ENCODE data around the gene STAP2. TPM values are rescaled to one million over a fixed set of nuclear protein-coding genes. Genes with fewer than 3 reads are reported as not detected.

STAP2 gene
- total and polyA plus RNA-seq, 10 of the 15 experiments (the other 5 are each of a cell fraction or from before 2014, with no cell fraction given), result 0.84 to 22.4 (median 15.2) TPM

DNA sequence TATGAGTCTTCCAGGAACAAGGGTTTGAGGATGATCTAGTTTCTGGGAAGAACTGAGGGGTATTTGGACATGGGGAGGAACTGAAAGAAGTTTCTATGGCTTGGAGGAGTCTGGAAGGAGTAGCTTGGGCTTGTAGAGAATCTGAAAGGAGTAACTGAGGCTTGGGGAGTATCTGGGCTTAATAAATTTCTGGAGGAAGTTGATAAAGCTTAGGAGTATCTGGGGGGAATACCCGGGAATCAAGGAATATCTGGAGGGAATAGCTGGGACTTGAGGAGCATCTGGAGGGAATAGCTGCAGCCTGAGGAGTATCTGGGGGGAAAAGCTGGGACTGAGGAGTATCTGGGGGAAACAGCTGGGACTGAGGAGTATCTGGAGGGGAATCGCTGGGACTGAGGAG lies 18.2 kb downstream of the STAP2 start:
- SMC1A ChIA-PET (ENCODE audit: uncharacterized antibody, unreplicated experiment), result no interaction called here
- no peaks in the 10 kb centered on the region for H3K4me1 ChIP-seq (ENCODE audit: control insufficient read depth, insufficient read depth, low read length)
- no peak for ATAC-seq
- no TSS peak for BruUV-seq (replicated peaks)
- no peak for FAIRE-seq
- H4K20me1 ChIP-seq (ENCODE audit: control insufficient read depth, insufficient read depth), result no peaks in the 10 kb centered on the region
- H3K9me3 ChIP-seq (replicated peaks; ENCODE audit: control insufficient read depth, insufficient read depth, low read length), result no peaks in the 10 kb centered on the region; the same call in 1 of the 3 replicates
- DNase-seq (ENCODE audit: low read depth, low spot score), result no peak
- no peak overlapping the region for H3K27ac ChIP-seq (ENCODE audit: control insufficient read depth, insufficient read depth)
- H2AFZ ChIP-seq (ENCODE audit: control insufficient read depth, low read depth, low read length), result no peak overlapping the region
- WGBS (ENCODE audit: insufficient coverage, insufficient replicate concordance, low lambda C conversion rate, missing lambda C conversion rate), result 93% methylated on average over 2 of the region's 2 CpGs
- H3K4me2 ChIP-seq (ENCODE audit: control insufficient read depth, insufficient read depth), result no peak overlapping the region
- no peaks in the 10 kb centered on the region for H3K79me2 ChIP-seq (ENCODE audit: control insufficient read depth, insufficient read depth, low read length)
- H3K4me3 ChIP-seq, result no peak overlapping the region
- CTCF ChIA-PET, result interaction anchor here (2.7 kb wide), 1 partner anchor 32 kb away, joined by 13 read pairs; no protein-coding TSS in a partner anchor
- H3K36me3 ChIP-seq (ENCODE audit: control insufficient read depth in 2 of 2, insufficient read depth in 2 of 2, low read length in 1 of 2), result no peaks in the 10 kb centered on the region
- in situ Hi-C loops (cut with MboI) (no loop called here), intact Hi-C loops (cut with micrococcal nuclease; ENCODE audit: unreplicated experiment) (no loop called here)
- POLR2A ChIA-PET, result no interaction called here
- RAD21 ChIA-PET (ENCODE audit: unreplicated experiment), result no interaction called here
- H3K9ac ChIP-seq (ENCODE audit: control insufficient read depth, insufficient read depth, low read length), result no peak overlapping the region
- TF ChIP-seq DPF2 (IDR thresholded peaks at IDR 0.05) (no peak), ZBTB40 (IDR thresholded peaks at IDR 0.05; ENCODE audit: borderline replicate concordance) (no peak), FOXK2 (IDR thresholded peaks at IDR 0.05) (no peak)
- H3K27me3 ChIP-seq (replicated peaks in 1 of 2; ENCODE audit: control insufficient read depth in 2 of 2, insufficient read depth in 2 of 2, low read length in 1 of 2), result no peaks in the 10 kb centered on the region

All from GM12878 (cell line).